CD4-positive, alpha-beta T cell treated with Interleukin-15 for 1 hour (primary cell): ENCODE data around the gene ABTB1.

Experiments used
- DNase-seq: peaks from one replicate; pipeline ENCODE4 v3.0.0-alpha.2; 2020

ABTB1 gene

DNA sequence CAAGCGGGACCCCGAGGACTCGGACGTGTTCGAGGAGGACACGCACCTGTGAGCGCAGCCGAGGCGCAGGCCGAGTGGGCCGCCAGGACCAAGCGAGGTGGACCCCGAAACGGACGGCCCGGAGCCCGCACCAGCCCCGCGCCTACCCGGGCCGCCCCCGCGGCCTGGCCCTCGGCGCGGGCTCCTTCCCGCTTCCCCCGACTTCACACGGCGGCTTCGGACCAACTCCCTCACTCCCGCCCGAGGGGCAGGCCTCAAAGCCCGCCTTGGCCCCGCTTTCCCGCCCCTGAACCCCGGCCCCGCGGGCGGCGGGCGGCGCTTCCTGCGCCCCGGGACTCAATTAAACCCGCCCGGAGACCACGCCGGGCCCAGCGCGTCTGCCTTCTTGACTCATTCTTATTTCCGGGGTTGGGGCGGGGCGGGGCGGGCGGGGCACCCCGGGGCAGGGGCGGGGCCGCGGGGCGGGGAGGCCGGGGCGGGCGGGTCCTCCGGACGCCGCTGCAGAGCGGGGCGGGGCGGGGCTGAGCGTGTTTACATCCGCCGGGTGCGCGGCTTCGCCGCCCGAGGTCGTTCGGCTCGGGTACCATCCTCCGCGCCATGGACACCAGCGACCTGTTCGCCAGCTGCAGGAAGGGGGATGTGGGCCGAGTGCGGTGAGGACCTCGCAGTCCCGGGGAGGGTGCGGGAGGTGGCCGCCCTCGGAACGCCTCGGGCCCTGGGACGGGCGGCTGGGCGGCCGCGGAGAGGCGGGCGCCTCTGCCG lies at the start of gene ABTB1:
ABTB1 (plus strand) TSS at position 524 of the 762 bp plus-strand sequence; CDS start at position 598, 74 bp downstream.
- DNase-seq = peak; percentile 87

DNA sequence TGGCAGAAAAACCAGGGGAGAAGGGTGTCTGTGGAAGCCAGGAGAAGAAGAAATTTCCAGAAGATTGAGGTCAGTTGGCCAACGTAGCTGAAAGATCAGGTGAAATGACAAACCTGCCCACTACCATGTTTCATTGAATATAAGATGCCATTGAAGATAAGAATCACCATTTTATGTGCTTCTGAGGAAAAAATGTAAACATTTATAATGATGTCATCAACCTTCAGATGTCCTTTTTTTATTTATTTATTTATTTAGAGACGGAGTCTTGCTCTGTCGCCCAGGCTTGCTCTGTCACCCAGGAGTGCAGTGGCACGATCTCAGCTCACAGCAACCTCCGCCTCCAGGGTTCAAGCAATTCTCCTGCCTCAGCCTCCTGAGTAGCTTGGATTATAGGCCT lies 48.7 kb upstream of the ABTB1 start:
- DNase-seq = no peak

DNA sequence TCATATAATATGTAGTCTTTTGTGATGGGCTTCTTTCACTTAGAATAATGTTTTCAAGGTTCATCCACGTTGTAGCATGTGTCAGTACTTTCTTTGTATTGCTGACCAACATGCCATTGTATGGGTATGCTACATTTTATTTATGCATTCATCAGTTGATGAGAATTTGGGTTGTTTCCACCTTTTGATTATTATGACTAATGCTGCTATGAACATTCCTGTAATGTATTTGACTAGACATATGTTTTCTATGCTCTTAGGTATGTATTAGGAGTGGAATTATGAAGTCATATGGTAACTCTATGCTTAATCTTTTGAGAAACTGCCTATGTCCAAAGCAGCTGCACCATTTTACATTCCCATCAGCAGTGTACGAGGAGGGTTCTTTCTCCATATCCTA lies 46.9 kb upstream of the ABTB1 start:
- no peak for DNase-seq

DNA sequence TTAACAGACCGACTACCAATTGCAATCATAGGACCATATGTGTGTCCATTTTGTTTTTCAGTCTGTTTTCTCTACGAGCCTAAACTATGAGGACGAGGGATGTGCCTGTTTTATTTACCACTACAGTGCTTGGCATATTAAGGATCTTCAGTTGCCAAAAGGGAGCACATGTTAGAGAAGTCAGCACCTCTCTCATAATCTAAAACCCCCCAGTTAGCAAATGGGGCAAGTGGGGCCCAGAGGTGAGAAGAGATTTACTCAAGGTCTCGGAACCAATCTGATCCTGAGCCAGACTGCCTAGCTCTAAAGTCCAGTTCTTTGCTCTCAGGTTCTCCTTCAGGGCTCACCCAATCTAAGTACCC lies 44.3 kb upstream of the ABTB1 start:
- DNase-seq = no peak

DNA sequence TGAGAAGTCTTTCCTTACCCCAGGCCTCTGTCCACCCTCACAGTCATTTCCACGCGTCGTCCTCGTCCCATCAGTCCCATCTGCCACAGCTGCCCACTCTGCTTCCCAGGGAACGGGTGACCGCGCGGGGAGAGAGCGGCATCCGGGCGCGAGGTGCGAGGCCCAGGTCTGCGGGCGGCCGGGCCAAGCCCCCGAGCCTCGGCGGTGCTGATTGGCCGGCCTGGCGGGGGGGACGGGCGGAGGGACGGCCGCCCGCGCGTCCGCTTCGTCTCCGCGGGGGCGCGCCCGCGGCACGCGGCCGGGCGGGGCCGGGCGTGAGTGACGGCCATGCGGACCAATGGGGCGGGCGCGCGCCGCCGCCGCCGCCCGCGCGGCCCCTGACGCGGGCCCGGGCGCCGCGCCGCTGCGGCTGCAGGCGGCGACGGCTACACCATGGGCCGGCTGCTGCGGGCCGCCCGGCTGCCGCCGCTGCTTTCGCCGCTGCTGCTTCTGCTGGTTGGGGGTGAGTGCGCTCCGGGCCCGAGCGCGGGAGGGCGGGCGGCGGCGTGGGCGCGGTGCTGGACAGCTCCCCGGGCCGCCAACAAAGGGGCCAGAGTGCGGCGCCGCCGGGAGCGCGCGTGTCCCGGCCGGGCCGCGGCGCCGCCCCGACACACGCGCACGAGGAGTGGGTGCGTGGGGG lies 43.8 kb upstream of the ABTB1 start, which contains the start of gene PODXL2:
PODXL2 (plus strand) TSS at position 398 of the 679 bp plus-strand sequence; CDS start at position 433, 35 bp downstream.
- DNase-seq = peak; percentile 30

DNA sequence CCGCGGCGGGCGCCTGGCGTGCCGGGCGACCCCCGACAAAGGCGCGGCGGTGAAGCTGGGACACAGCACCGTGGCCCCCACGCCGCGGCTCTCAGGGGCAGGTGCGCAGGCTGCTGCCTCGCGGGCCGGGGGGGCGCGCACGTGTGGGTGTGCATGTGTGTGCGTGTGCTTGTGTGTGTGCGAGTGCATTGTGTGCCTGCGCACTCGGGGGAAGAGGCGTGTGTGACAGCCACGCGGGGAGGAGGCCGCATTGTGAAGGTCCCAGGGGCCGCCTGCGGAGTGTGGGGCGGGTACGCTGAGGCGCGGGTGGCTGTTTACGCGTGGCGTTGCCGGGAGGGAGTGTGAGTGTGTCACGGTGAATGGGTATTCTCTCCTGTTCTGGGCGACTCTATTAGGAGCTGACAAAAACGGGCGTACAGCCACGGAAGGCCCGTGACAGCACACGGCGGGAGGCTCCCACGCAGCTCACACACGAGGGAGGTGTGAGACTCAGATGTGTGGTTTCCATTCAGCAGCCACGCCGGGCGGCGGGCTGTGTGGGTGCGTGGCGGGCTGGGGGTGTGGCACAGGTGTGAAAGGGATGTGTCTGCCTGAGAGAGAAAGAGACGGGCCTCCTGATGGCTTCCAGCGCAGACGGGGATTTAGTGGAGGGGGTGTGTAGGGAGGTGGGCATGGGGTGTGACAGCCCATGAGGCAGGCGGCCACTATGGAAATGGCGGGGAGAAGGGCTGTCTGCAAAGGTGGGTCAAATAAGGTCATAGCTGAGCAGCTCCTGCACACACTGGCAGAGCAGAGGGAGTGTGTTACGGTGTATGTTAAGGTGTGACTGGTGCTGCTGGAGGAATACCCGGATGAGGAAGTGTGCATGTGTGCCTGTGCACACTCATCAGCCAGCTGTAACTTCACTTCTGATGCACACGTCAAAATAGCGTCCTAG lies 43.0 kb upstream of the ABTB1 start:
- DNase-seq = peak; percentile 44

DNA sequence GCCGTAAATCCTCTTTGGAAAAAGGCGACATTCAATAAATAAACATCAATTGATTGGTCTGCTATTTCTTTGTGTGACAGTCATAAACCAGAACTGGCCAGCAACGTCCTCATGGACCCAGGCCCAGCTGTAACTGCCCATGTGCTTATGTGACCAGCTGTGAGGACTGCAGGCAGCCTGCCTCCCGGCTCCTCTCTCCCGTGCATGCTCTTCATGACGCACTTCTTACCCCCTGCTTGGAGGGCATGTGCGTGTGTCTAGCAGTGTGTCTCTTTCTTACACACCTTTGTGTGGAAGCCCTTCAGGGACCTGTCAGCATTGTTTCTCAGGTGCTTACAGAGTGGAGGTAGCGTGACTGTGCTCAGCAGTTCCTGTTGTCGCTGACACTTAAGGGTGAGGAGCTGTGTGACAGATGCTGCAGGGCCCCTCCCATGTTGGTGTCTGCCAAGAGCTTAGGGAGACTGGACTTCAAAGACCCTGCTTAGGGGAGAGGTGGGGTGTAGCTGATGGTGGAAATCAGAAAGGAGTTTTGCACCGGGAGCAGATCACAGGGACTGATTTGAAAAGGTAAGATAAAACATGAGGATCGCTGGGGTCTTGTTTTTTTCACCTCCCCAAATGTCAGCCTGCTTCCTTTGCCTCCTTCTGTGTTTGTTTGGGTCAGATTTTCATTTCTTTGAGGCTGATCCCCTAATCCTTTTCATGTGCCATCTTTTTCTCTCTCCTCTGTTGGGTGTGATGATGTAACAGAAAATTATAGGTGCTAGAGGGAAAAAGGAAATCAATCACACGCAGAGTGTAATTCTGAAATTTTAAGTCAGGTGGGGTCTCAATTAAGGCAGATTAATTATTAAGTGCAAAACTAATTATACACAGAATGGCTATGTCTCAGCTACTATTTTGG lies 41.7 kb upstream of the ABTB1 start:
- no peak for DNase-seq

DNA sequence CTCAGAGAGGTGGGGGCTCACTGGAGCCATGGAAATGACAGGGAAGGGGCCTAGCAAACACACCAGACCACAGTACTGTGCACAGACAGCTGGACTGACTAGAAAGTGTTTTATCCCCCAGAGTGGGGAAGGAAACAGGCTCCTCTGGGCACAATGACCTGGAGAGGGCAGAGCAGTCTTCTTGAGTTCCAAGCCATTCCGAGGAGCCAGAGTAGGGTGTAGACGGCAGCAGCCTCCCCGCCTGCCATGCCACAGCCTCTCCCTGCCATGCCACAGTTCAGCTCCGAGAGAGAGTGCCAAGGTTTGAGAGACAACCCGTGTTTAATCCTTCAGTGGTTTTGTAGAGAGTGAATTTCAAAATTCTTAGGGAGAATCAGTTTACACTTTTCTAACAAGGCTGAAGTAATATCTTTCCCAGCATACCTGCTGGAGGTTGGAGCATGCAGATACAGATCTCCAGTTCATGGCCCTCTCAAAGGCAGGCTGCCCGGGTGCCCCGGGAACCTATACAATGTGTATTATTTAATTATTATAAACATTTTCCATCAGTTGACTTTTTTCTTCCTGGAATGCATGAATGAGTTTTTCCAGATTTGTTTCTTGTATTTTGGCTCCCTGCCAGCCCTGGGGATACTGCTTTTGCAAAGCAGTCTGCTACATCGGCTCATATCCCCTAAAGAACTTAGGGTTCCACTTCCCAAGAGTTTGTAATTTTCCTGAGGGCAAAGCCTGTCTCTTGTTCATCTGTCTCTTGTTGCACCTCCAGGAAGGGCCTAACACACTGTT lies 40.5 kb upstream of the ABTB1 start:
- no peak for DNase-seq

DNA sequence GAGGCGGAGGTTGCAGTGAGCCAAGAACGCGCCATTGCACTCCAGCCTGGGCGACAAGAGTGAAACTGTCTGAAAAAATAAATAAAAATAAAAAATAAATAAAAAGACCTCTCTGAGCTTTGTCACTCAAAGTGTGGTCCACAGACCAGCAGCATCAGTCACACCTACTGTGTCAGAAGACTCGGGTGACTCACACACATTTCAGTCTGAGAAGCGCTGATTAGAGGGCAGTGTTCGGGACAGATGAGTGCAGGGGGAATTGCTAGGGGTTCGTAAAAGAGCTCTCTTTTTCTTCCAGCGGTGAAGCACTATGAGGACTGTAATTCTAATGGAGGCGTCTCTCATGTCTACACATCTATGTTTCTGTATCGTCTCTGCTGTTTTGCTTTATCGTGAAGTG lies 38.1 kb upstream of the ABTB1 start:
- no peak for DNase-seq

DNA sequence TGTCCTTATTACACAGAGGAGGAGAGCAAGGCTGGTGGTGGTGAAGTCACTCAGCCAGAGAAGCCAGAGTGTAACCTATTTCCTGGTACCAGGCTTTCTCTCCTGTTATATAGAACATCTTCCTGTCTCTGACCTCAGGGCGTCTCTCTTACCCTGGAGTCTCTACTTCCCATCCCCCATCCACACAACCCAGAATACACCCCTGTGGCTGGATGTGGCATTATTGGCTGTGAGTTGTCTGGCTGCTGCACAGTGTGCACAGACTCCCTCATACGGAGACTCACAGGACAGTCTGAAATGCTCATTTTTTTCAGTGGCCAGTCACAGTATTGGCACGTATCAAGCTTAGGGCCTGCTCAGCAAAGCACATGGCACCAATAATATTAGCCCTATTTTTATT lies 35.2 kb upstream of the ABTB1 start:
- DNase-seq = peak; percentile 24

DNA sequence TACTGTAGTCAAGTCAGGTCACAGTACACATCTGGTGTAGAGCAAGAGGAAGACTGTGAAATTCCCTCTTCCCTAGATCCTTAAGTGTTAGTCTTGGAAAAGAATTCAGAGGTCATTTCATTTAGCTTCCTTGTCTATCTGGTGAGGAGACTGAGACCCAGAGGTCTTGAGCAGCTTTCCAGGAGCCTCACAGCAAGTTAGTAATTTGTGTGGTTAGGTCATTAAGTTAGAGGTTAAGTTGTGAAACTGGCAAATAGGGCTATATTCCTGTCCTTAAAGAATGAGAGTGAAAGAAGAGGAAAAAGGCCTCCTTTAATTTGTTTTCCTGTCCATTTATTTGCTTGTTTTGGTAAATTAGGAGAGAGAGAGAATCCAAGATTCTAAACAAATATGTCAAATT lies 34.8 kb upstream of the ABTB1 start:
- no peak for DNase-seq

DNA sequence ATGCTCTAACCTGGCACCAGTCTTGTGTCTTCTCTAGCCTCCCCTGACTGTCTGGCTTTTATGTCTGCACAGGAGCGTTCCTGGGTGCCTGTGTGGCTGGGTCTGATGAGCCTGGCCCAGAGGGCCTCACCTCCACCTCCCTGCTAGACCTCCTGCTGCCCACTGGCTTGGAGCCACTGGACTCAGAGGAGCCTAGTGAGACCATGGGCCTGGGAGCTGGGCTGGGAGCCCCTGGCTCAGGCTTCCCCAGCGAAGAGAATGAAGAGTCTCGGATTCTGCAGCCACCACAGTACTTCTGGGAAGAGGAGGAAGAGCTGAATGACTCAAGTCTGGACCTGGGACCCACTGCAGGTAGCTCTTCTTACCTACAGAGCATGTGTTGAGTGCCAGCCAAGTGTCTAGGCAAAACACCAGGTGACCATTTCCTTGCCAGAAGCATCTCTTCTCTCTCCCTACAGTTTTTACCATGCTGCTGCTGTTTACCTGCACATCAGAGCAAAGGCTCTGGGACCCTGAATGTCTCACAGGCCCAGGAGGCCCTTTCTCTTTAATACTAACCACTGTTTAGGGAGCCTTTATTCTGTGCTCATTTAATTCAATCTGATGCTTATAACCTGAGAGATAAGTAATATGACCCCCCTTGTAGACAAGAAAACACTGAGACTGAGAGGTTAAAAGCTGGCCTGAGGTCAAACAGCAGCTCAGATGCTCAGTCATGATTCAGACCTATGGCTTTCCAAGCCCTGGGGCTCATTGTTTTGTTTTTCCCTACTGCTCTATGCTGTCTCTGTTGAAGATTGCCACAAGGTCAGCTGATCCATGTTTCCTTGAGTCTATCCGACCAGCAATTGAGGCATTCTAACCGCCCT lies 33.3 kb upstream of the ABTB1 start:
- DNase-seq = no peak

DNA sequence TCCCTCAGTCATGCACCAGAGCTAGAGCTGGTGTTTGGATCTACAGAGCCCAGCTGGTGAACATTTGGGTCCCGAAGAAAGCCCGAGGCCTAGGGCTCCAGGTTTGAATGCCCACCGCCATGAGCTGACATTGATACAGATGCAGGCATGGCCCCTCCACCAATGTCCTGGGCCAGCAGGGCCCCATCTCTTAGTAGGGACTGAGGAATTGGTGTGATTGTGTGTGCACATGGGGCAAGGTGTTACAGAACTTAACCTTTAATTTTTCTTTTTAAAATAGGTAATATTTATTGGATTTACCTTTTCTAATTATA lies 32.8 kb upstream of the ABTB1 start:
- DNase-seq = no peak

DNA sequence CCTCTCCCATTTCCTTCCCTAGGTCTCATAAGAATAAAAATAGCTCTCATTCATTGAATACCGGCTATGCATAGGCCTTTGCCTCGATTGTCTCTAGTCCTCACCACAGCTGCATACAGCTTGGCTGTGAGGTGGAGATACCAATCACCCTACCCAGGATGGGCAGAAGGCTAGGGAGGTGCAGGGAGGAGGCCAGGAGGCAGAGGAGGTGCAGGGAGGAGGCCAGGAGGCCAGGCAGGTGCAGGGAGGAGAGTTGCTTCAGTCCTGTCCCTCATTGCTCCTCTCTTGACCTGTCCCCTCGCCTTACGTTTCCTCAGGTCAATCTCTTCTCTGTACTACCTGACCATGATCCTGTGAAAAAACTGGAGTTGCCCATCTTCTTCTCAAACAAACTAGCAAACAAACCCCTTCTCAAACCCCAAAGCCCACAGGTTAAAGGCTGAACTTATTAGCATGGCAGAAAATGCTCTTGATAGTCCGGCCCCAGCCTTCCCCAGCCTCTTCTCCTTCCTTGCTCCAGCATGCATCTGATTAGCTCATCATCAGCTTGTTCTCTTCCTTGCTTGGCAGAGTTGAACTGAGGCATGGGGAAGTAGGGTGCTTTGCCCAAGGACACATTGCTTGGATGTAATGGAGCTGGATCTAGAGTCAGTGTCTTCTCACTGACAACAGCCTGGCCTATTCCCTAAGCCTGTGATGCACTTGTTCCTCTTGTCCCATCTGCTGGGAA lies 27.9 kb upstream of the ABTB1 start:
- no peak for DNase-seq

DNA sequence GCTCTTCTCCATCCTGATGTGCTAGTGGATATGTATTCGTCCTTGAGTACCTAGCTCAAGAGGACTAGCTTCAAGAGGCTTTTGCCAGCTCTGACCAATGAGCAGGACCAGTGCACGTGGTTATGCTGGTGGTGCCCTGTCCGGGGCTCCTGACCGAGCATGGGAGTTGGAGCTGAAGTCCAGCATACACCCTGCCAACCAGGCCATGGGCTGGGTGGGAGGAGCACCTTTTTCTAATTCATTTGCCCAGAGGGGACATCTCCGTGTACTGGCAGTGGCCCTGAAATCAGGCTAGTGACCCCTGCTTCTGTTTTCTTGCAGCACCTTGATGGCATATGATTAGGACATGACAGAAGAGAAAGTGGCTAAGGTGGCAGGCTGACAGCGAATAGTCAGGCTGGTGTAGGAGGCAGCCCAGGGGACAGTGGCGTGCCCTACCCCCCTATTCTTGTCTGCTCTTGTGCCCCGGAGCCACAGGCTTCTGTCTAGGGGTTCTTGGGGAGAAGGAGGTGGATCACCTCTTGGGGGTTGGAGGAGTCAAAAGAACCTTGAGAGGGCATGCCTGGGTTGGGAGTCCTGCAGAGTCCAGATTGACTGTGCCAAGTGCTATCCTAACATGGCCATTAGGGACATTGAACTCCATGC lies 27.3 kb upstream of the ABTB1 start:
- no peak for DNase-seq

DNA sequence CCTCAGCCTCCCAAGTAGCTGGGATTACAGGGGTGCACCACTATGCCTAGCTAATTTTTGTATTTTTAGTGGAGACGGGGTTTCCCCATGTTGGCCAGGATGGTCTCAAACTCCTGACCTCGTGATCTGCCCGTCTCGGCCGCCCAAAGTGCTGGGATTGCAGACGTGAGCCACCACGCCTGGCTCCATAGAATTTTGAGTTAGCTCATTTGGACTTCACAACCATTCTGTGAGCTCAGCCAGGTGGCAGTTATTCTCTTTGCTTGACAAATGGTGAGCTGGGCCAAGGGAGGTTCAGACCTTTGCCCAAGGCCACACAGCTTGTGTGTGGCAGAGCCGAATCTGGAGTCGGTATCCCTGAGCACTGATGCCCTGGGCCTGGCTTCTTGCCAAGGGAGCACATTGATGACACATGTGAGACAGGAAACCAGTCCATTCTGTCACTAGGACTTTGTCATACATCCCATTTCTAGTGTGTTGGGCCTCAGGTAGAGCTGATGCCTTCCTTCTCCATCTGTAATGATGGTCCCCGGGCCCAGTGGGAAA lies 26.2 kb upstream of the ABTB1 start:
- no peak for DNase-seq

DNA sequence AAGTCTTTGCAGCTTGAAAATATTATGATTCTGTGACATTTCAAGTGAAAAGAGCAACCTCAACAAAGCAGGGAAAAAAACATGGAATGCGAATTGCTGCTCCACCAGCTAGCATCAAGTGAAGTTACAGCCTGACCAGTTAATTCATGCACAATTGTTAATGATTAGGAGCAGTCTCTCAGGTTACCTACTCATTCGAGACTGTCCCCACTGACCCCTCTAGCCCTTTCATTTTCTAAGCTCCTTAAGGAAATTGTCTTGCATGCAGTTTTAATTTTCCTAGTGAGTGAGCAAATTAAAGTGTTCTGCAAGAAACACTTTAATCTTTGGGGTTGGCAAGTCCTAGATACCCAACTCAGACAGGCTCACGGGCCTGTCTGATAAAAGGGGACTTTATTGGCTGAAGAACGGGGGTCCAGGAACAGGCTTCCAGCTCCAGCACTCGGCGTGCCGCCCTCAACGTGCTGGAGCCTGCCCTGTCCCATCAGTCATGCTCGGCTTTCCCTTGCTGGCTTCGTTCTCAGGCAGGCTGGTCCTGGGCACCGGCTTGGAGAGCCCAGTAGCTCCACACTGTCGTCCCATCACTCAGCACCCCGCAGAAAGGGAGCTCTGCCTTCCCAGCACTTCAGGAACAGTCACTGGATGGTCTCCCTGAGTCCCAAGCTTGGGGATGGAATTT lies 25.4 kb upstream of the ABTB1 start:
- no peak for DNase-seq

DNA sequence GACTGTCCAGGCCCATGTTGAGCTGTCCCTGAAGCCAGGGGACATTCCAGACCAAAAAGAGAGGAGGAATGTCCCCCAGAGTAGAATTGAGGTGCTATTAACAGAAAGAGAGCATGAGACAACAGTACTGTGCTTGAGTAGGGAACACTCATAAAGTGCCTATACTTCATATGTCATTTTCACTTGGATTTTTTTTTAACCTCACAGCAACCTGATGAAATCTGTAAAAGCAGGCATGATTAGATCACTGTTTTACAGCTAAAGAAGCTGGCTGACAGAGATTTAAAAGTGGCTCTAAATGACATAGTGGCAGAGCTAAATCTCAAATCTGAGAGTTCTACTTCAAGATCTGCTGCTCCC lies 24.9 kb upstream of the ABTB1 start:
- DNase-seq = no peak

DNA sequence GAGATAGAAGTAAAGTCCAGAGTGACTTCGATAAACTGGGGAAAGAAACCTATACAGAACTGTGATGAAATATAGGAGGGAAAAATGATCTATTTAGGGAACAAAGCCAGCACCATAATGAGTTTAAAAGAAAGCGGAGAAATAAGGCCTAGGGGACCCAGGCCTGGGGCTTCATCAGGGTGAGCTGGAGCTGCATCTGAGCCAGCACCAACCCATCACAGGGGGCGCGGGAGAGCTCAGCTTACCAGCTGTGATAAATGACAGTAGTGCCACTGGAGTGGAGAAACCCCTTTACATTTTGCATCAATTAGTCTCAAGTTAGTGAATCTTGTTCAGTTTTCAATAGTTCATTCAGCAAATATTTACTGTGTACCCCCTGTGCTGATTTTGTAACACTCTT lies 22.5 kb upstream of the ABTB1 start:
- DNase-seq = no peak
